ENCODE results near the gene RESF1.

DNA sequence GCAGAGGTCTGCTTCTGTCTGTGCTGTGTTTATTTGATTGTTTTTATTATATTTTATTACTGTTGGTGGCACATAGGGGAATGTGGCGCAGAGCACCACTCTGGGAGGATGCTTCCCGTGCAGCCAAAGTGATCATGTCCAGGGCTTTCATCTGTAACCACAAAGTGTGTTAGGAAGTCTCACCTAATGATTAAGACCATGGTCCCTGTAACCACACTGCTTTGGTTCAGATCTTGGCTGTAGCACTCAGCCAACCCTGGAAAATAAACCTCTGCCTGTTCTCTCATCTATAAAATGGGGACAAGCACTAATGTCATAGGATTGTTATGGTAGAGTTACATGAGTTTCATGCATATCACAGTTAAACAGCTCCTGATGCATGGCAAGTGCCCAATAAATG, 1.9 kb downstream of the RESF1 start:
- TF ChIP-seq CTCF (IDR thresholded peaks at IDR 0.05) (no peak), POLR2A (IDR thresholded peaks at IDR 0.05) (no peak)

All from heart left ventricle (tissue), 13 donors.